ENCODE results near the gene THEMIS2. TPM values are rescaled to one million over a fixed set of nuclear protein-coding genes. Genes with fewer than 3 reads are reported as not detected.

THEMIS2 gene
- total and polyA plus RNA-seq, 10 of the 15 experiments (the other 5 are each of a cell fraction or from before 2014, with no cell fraction given) = 9.1 to 114 (median 38.3) TPM

DNA sequence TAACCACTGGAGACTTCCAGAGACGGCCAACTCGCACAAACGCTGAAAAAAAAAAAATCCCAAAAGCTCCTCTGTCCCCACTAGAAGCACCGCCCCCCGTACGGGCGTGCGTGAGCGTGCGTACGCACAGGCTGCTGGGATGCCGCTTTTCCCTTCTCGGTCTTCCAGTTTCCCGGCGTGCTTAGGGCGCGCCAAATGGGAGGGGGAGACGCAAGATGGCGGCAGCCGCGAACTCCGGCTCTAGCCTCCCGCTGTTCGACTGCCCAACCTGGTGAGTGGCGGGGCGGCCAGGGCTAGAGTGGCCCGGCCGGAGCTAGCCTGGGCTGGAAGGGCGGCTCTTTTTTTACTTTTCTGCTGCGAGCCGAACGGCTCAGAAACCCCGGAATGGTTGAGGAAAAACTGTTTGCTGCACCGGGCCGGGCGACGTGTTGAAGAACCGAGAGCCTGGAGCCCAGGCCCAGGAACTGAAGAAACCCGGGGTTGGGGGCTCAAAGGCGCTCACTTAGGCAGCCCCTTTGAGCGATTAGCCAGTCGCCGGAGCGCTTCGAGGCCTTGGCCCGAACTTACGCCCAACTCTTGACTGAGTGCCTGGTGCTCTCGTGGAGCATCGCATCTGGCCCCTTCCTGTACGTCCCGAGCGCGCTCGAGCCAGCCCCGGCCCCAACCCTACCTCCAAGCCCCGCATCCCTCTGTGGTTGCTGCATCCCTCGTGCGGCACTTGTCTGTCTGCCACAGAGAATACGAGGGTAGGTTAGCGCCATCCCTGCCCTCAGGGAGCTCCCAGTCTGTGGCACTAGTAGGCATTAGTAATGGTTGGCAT lies 41.5 kb upstream of the THEMIS2 start, which contains the start of gene PPP1R8 (continued):
- TF ChIP-seq, protein P1, sequence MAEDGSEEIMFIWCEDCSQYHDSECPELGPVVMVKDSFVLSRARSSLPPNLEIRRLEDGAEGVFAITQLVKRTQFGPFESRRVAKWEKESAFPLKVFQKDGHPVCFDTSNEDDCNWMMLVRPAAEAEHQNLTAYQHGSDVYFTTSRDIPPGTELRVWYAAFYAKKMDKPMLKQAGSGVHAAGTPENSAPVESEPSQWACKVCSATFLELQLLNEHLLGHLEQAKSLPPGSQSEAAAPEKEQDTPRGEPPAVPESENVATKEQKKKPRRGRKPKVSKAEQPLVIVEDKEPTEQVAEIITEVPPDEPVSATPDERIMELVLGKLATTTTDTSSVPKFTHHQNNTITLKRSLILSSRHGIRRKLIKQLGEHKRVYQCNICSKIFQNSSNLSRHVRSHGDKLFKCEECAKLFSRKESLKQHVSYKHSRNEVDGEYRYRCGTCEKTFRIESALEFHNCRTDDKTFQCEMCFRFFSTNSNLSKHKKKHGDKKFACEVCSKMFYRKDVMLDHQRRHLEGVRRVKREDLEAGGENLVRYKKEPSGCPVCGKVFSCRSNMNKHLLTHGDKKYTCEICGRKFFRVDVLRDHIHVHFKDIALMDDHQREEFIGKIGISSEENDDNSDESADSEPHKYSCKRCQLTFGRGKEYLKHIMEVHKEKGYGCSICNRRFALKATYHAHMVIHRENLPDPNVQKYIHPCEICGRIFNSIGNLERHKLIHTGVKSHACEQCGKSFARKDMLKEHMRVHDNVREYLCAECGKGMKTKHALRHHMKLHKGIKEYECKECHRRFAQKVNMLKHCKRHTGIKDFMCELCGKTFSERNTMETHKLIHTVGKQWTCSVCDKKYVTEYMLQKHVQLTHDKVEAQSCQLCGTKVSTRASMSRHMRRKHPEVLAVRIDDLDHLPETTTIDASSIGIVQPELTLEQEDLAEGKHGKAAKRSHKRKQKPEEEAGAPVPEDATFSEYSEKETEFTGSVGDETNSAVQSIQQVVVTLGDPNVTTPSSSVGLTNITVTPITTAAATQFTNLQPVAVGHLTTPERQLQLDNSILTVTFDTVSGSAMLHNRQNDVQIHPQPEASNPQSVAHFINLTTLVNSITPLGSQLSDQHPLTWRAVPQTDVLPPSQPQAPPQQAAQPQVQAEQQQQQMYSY (CRISPR knock-in tag; IDR thresholded peaks at IDR 0.05) = no peak
- TF ChIP-seq HDAC2 (IDR thresholded peaks at IDR 0.05) = 0 out of 2 replicates have a peak, but pooled peaks have one; percentile 8
- TF ChIP-seq ZSCAN29 (IDR thresholded peaks at IDR 0.05) = no peak
- TF ChIP-seq, protein P2, sequence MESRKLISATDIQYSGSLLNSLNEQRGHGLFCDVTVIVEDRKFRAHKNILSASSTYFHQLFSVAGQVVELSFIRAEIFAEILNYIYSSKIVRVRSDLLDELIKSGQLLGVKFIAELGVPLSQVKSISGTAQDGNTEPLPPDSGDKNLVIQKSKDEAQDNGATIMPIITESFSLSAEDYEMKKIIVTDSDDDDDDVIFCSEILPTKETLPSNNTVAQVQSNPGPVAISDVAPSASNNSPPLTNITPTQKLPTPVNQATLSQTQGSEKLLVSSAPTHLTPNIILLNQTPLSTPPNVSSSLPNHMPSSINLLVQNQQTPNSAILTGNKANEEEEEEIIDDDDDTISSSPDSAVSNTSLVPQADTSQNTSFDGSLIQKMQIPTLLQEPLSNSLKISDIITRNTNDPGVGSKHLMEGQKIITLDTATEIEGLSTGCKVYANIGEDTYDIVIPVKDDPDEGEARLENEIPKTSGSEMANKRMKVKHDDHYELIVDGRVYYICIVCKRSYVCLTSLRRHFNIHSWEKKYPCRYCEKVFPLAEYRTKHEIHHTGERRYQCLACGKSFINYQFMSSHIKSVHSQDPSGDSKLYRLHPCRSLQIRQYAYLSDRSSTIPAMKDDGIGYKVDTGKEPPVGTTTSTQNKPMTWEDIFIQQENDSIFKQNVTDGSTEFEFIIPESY (IDR thresholded peaks at IDR 0.05) = no peak
- TF ChIP-seq, protein P3, sequence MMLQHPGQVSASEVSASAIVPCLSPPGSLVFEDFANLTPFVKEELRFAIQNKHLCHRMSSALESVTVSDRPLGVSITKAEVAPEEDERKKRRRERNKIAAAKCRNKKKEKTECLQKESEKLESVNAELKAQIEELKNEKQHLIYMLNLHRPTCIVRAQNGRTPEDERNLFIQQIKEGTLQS (IDR thresholded peaks at IDR 0.05; ENCODE audit: borderline replicate concordance, extremely low read depth, low read depth, low read length) = no peak
- TF ChIP-seq CBFB (IDR thresholded peaks at IDR 0.05; ENCODE audit: low read depth) = peak; percentile 72; the same call in 1 of the 2 replicates
- no peak for TF ChIP-seq CBX3 (IDR thresholded peaks at IDR 0.05; ENCODE audit: borderline replicate concordance, low read depth)
- no peak for TF ChIP-seq SUZ12 (IDR thresholded peaks at IDR 0.05; ENCODE audit: unreplicated experiment)
- TF ChIP-seq, protein P4, sequence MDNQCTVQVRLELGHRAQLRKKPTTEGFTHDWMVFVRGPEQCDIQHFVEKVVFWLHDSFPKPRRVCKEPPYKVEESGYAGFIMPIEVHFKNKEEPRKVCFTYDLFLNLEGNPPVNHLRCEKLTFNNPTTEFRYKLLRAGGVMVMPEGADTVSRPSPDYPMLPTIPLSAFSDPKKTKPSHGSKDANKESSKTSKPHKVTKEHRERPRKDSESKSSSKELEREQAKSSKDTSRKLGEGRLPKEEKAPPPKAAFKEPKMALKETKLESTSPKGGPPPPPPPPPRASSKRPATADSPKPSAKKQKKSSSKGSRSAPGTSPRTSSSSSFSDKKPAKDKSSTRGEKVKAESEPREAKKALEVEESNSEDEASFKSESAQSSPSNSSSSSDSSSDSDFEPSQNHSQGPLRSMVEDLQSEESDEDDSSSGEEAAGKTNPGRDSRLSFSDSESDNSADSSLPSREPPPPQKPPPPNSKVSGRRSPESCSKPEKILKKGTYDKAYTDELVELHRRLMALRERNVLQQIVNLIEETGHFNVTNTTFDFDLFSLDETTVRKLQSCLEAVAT (IDR thresholded peaks at IDR 0.05) = no peak
- TF ChIP-seq ATF7 (IDR thresholded peaks at IDR 0.05; ENCODE audit: low read depth) = no peak
- no peak; the same call in 1 of the 2 replicates for TF ChIP-seq ZNF207 (IDR thresholded peaks at IDR 0.05; ENCODE audit: borderline replicate concordance)
- TF ChIP-seq ZNF384 (IDR thresholded peaks at IDR 0.05; ENCODE audit: borderline replicate concordance, low read depth, low read length) = peak; percentile 95
- TF ChIP-seq, protein P5, sequence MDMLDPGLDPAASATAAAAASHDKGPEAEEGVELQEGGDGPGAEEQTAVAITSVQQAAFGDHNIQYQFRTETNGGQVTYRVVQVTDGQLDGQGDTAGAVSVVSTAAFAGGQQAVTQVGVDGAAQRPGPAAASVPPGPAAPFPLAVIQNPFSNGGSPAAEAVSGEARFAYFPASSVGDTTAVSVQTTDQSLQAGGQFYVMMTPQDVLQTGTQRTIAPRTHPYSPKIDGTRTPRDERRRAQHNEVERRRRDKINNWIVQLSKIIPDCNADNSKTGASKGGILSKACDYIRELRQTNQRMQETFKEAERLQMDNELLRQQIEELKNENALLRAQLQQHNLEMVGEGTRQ (IDR thresholded peaks at IDR 0.05; ENCODE audit: borderline replicate concordance, low read depth, low read length) = no peak
- no peak for TF ChIP-seq SPI1 (IDR thresholded peaks at IDR 0.05; ENCODE audit: borderline replicate concordance, insufficient read depth, low read depth, low read length)
- no peak for TF ChIP-seq FOXK2 (IDR thresholded peaks at IDR 0.05)
- no peak for TF ChIP-seq YBX1 (IDR thresholded peaks at IDR 0.05)
- TF ChIP-seq GABPA (IDR thresholded peaks at IDR 0.05; ENCODE audit: low read depth) = no peak

Measured in GM12878 (cell line).